Mesenchymal stem cell (in vitro differentiated cells and primary cell): ENCODE data around the gene WRAP53.

Experiments
- DNase-seq: peaks from one replicate; pipeline ENCODE4 v3.0.0-alpha.2; 2013
- H2AFZ ChIP-seq: one replicate; pipeline ENCODE4 v1.6.1; 2013; ENCODE audit warnings: low read depth, mild to moderate bottlenecking, control low read depth, inconsistent platforms, low read length, moderate library complexity
- H2AK5ac ChIP-seq: 2 replicates; pipeline ENCODE4 v1.6.1; 2013; ENCODE audit warnings: low read length, moderate library complexity, mild to moderate bottlenecking, inconsistent platforms; ENCODE audit not compliant: severe bottlenecking
- H2BK120ac ChIP-seq: one replicate; pipeline ENCODE4 v1.6.1; 2013; ENCODE audit warnings: low read depth, mild to moderate bottlenecking, inconsistent platforms, low read length, moderate library complexity
- H2BK12ac ChIP-seq, 2 experiments: one replicate each; pipeline ENCODE4 v1.6.1; 2013; ENCODE audit warnings: inconsistent platforms in 2 of 2, low read length in 2 of 2, mild to moderate bottlenecking in 2 of 2, moderate library complexity in 2 of 2, control low read depth in 1 of 2
- H2BK15ac ChIP-seq: one replicate; pipeline ENCODE4 v1.6.1; 2013; ENCODE audit warnings: mild to moderate bottlenecking, low read depth, inconsistent platforms; ENCODE audit not compliant: poor library complexity, severe bottlenecking
- H2BK5ac ChIP-seq: 2 replicates; pipeline ENCODE4 v1.6.1; 2013; ENCODE audit warnings: low read depth, mild to moderate bottlenecking, low read length, control low read depth, inconsistent platforms; ENCODE audit not compliant: poor library complexity, severe bottlenecking
- H3K14ac ChIP-seq, 2 experiments: one replicate each; pipeline ENCODE4 v1.6.1; 2013; ENCODE audit warnings: inconsistent platforms in 2 of 2, low read length in 2 of 2, control low read depth in 1 of 2, mild to moderate bottlenecking in 1 of 2, moderate library complexity in 1 of 2
- H3K18ac ChIP-seq, 2 experiments: one replicate each; pipeline ENCODE4 v1.6.1; 2013; ENCODE audit warnings: inconsistent platforms in 2 of 2, low read length in 2 of 2, control low read depth in 1 of 2, low read depth in 1 of 2, mild to moderate bottlenecking in 1 of 2
- H3K23ac ChIP-seq, 2 experiments: one replicate each; pipeline ENCODE4 v1.6.1; 2013; ENCODE audit warnings: inconsistent platforms in 2 of 2, low read length in 2 of 2, mild to moderate bottlenecking in 2 of 2, moderate library complexity in 2 of 2, control low read depth in 1 of 2
- H3K27ac ChIP-seq: 2 replicates; pipeline ENCODE4 v1.5.1; 2013; ENCODE audit warnings: mild to moderate bottlenecking, moderate library complexity, low read length, control low read depth, inconsistent platforms; ENCODE audit not compliant: poor library complexity, severe bottlenecking
- H3K27me3 ChIP-seq, 2 experiments: 2 replicates each; pipeline versions ENCODE4 v1.6.1 to v1.7.0; 2013; ENCODE audit warnings: low read length in 2 of 2, mild to moderate bottlenecking in 2 of 2, moderate library complexity in 2 of 2, control low read depth in 1 of 2, inconsistent platforms in 1 of 2; ENCODE audit not compliant: control insufficient read depth in 1 of 2, insufficient read depth in 1 of 2
- H3K36me3 ChIP-seq, 2 experiments: 2 replicates each; pipeline versions ENCODE4 v1.6.1 to v1.7.0; 2013; ENCODE audit warnings: low read length in 2 of 2, control low read depth in 1 of 2, inconsistent platforms in 1 of 2, low read depth in 1 of 2, mild to moderate bottlenecking in 1 of 2; ENCODE audit not compliant: insufficient read depth in 2 of 2, control insufficient read depth in 1 of 2
- H3K4ac ChIP-seq, 2 experiments: one replicate each; pipeline ENCODE4 v1.6.1; 2013; ENCODE audit warnings: inconsistent platforms in 2 of 2, low read length in 2 of 2, mild to moderate bottlenecking in 2 of 2, moderate library complexity in 2 of 2, control low read depth in 1 of 2, low read depth in 1 of 2
- H3K4me1 ChIP-seq: 2 replicates; pipeline ENCODE4 v1.6.1; 2013; ENCODE audit warnings: low read depth, low read length, control low read depth; ENCODE audit not compliant: control insufficient read depth, insufficient read depth
- H3K4me2 ChIP-seq: 2 replicates; pipeline ENCODE4 v1.6.1; 2013; ENCODE audit warnings: low read length, mild to moderate bottlenecking, inconsistent platforms; ENCODE audit not compliant: poor library complexity, severe bottlenecking
- H3K4me3 ChIP-seq, 2 experiments: 2 replicates each; pipeline versions ENCODE4 v1.5.1 to v1.7.0; 2013; ENCODE audit warnings: low read length in 2 of 2, mild to moderate bottlenecking in 2 of 2, control low read depth in 1 of 2, low read depth in 1 of 2; ENCODE audit not compliant: insufficient read depth in 1 of 2
- H3K79me1 ChIP-seq: replicated peaks from 2 replicates; pipeline ENCODE4 v1.6.1; 2013; ENCODE audit warnings: mild to moderate bottlenecking, control low read depth, low read length, inconsistent platforms; ENCODE audit not compliant: poor library complexity, severe bottlenecking
- H3K9ac ChIP-seq: 2 replicates; pipeline ENCODE4 v1.7.0; 2013; ENCODE audit warnings: mild to moderate bottlenecking, low read length, moderate library complexity
- H3K9me3 ChIP-seq: 2 replicates; pipeline ENCODE4 v1.7.0; 2013; ENCODE audit warnings: mild to moderate bottlenecking, low read length; ENCODE audit not compliant: control insufficient read depth
- H4K8ac ChIP-seq: one replicate; pipeline ENCODE4 v1.6.1; 2013; ENCODE audit warnings: inconsistent platforms, mild to moderate bottlenecking, low read length, moderate library complexity
- H4K91ac ChIP-seq: one replicate; pipeline ENCODE4 v1.6.1; 2013; ENCODE audit warnings: mild to moderate bottlenecking, low read length, inconsistent platforms
- WGBS: methylation state at CpG from one replicate; pipeline ENCODE4 v1.1.7; 2013; ENCODE audit warnings: mixed read lengths; 5-methylcytosine and 5-hydroxymethylcytosine counted together

Gene WRAP53

GRCh38 chr17:7705269-7706255 lies 17.3 kb downstream of the WRAP53 start:
- no peak overlapping the region for H3K14ac ChIP-seq
- H3K18ac ChIP-seq = peak overlapping the region; percentile 47 to 69
- H3K27me3 ChIP-seq = peaks cover 43 to 50% of the 10 kb centered on the region in 2 experiments
- H3K36me3 ChIP-seq = peaks cover 21 to 30% of the 10 kb centered on the region in 2 experiments
- no peak overlapping the region for H4K8ac ChIP-seq
- no peak overlapping the region for H2BK15ac ChIP-seq
- peak overlapping the region; percentile 87 for H3K4me2 ChIP-seq
- no peak for DNase-seq
- H3K27ac ChIP-seq = no peak overlapping the region
- H3K4me1 ChIP-seq = peaks cover 22% of the 10 kb centered on the region
- H3K4me3 ChIP-seq = peak overlapping the region; percentile 61 to 76
- H2BK12ac ChIP-seq = peak overlapping the region in 1 of 2 experiments; percentile 23
- H4K91ac ChIP-seq = peak overlapping the region; percentile 32
- no peak overlapping the region for H3K9ac ChIP-seq
- peak overlapping the region in 1 of 2 experiments; percentile 95 for H3K23ac ChIP-seq
- H2AK5ac ChIP-seq = no peak overlapping the region
- peak overlapping the region; percentile 36 for H2AFZ ChIP-seq
- no peak overlapping the region for H2BK5ac ChIP-seq
- no peaks in the 10 kb centered on the region for H3K9me3 ChIP-seq
- no peak overlapping the region for H2BK120ac ChIP-seq
- H3K4ac ChIP-seq = peak overlapping the region in 1 of 2 experiments; percentile 67
- WGBS = 4% methylated on average over 41 of the region's 50 CpGs
- peaks cover 2% of the 10 kb centered on the region for H3K79me1 ChIP-seq

GRCh38 chr17:7706631-7707354 lies 18.5 kb downstream of the WRAP53 start:
- DNase-seq = no peak
- no peak overlapping the region for H2AFZ ChIP-seq
- no peak overlapping the region for H3K4me3 ChIP-seq
- peaks cover 22% of the 10 kb centered on the region for H3K4me1 ChIP-seq
- no peak overlapping the region for H3K9ac ChIP-seq
- no peak overlapping the region for H2BK12ac ChIP-seq
- H3K79me1 ChIP-seq = peaks cover 2% of the 10 kb centered on the region
- no peaks in the 10 kb centered on the region for H3K9me3 ChIP-seq
- no peak overlapping the region for H2BK5ac ChIP-seq
- no peak overlapping the region for H3K4ac ChIP-seq
- H3K18ac ChIP-seq = no peak overlapping the region
- H3K36me3 ChIP-seq = peaks cover 13 to 18% of the 10 kb centered on the region in 2 experiments
- H3K23ac ChIP-seq = no peak overlapping the region
- H3K27me3 ChIP-seq = peaks cover 49 to 62% of the 10 kb centered on the region in 2 experiments
- no peak overlapping the region for H4K8ac ChIP-seq
- H2BK15ac ChIP-seq = no peak overlapping the region
- WGBS = 89% methylated on average over 2 of the region's 3 CpGs
- H3K14ac ChIP-seq = no peak overlapping the region
- no peak overlapping the region for H3K27ac ChIP-seq
- no peak overlapping the region for H2BK120ac ChIP-seq
- no peak overlapping the region for H2AK5ac ChIP-seq
- no peak overlapping the region for H4K91ac ChIP-seq
- H3K4me2 ChIP-seq = no peak overlapping the region

GRCh38 chr17:7707446-7707845 lies 19.2 kb downstream of the WRAP53 start:
- no peak overlapping the region for H3K4ac ChIP-seq
- no peak overlapping the region for H3K18ac ChIP-seq
- H2BK120ac ChIP-seq = no peak overlapping the region
- H2BK5ac ChIP-seq = no peak overlapping the region
- no peaks in the 10 kb centered on the region for H3K9me3 ChIP-seq
- H3K27me3 ChIP-seq = peaks cover 55 to 68% of the 10 kb centered on the region in 2 experiments
- peak overlapping the region in 1 of 2 experiments; percentile 67 for H3K23ac ChIP-seq
- H3K4me2 ChIP-seq = no peak overlapping the region
- DNase-seq = no peak
- H3K4me3 ChIP-seq = no peak overlapping the region
- H2BK15ac ChIP-seq = no peak overlapping the region
- H2AK5ac ChIP-seq = no peak overlapping the region
- H3K79me1 ChIP-seq = peaks cover 2% of the 10 kb centered on the region
- H3K9ac ChIP-seq = no peak overlapping the region
- no peak overlapping the region for H4K91ac ChIP-seq
- no peak overlapping the region for H4K8ac ChIP-seq
- WGBS = 82% methylated on average over 8 of the region's 9 CpGs
- H3K4me1 ChIP-seq = peaks cover 24% of the 10 kb centered on the region
- no peak overlapping the region for H3K27ac ChIP-seq
- peaks cover 8 to 11% of the 10 kb centered on the region in 2 experiments for H3K36me3 ChIP-seq
- H2AFZ ChIP-seq = no peak overlapping the region
- H3K14ac ChIP-seq = no peak overlapping the region
- H2BK12ac ChIP-seq = no peak overlapping the region
